ENCODE results near the gene TGFBI.

Gene TGFBI

DNA sequence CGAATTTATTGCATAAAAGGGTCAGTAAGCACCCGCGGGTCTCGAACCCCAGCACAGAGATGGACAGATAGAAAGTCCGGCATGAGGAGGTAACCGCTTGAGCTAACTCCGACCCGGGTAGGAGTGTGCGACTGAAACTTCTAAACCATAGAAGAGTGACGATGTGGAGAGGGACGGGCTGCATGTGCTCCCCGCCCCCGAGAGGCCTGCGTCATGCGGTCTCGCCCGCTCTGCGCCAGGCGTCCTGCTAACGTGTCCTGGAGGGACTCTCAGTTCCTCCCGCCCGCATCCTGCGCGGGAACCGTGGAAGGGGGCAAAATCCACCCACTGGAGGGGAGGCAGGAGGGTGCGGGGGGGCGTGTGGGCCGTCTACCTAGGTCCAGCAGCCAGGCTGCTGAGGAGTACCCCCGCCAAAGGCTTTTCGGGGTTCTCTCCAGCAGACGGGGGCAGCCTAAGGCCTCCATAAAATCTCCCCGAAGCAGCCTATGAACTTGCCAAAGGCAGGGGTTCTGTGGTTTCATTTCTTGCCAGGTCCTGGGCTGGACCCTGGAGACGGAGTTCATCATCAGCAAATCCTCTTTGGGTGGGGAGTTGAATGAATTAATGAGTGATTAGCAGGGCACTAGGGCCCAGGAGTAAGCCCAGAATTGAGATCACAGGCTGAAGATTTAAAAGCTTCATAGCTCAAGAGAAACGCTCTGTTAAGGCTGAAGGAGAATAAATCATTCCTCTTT, 51.9 kb downstream of the TGFBI start:
- H3K36me3 ChIP-seq (ENCODE audit: insufficient read depth, low read length) = no peaks in the 10 kb centered on the region
- H4K20me1 ChIP-seq (ENCODE audit: insufficient read depth, low read length) = no peaks in the 10 kb centered on the region
- peaks cover 11% of the 10 kb centered on the region for H3K4me1 ChIP-seq (ENCODE audit: insufficient read depth, low read length, severe bottlenecking)
- H3K9me3 ChIP-seq (ENCODE audit: low read length) = no peaks in the 10 kb centered on the region
- H3K79me2 ChIP-seq (ENCODE audit: insufficient read depth, low read length) = no peaks in the 10 kb centered on the region
- H3K9ac ChIP-seq (ENCODE audit: low read length) = no peak overlapping the region
- no peak overlapping the region for H3K27ac ChIP-seq (ENCODE audit: low read depth, low read length, poor library complexity, severe bottlenecking)
- TF ChIP-seq EZH2 (IDR thresholded peaks at IDR 0.05; ENCODE audit: borderline replicate concordance, low read length) = no peak
- TF ChIP-seq CTCF (IDR thresholded peaks at IDR 0.05; ENCODE audit: low read length) = no peak
- H3K27me3 ChIP-seq (ENCODE audit: insufficient read depth, low read length) = 0 out of 2 replicates have a peak, but pooled peaks cover 3% of the 10 kb centered on the region
- no peaks in the 10 kb centered on the region for H3F3A ChIP-seq (ENCODE audit: insufficient read depth, low read length)
- H3K9me2 ChIP-seq (ENCODE audit: low read depth, low read length) = no peaks in the 10 kb centered on the region
- no peak overlapping the region for H2AFZ ChIP-seq (ENCODE audit: low read length)
- peak overlapping the region; percentile 35 for H3K4me3 ChIP-seq (ENCODE audit: low read depth, low read length, poor library complexity, severe bottlenecking)
- peak overlapping the region; percentile 45 for H3K4me2 ChIP-seq (ENCODE audit: low read length)

- H3K4me2 ChIP-seq (ENCODE audit: low read length) = no peak overlapping the region
- no peaks in the 10 kb centered on the region for H3F3A ChIP-seq (ENCODE audit: insufficient read depth, low read length)
- H3K4me3 ChIP-seq (ENCODE audit: low read depth, low read length, poor library complexity, severe bottlenecking) = no peak overlapping the region
- H4K20me1 ChIP-seq (ENCODE audit: insufficient read depth, low read length) = no peaks in the 10 kb centered on the region
- no peaks in the 10 kb centered on the region for H3K79me2 ChIP-seq (ENCODE audit: insufficient read depth, low read length)
- no peak overlapping the region for H3K9ac ChIP-seq (ENCODE audit: low read length)
- H3K9me2 ChIP-seq (ENCODE audit: low read depth, low read length) = no peaks in the 10 kb centered on the region
- H2AFZ ChIP-seq (ENCODE audit: low read length) = no peak overlapping the region
- 0 out of 2 replicates have a peak, but pooled peaks cover 3% of the 10 kb centered on the region for H3K27me3 ChIP-seq (ENCODE audit: insufficient read depth, low read length)
- H3K9me3 ChIP-seq (ENCODE audit: low read length) = no peaks in the 10 kb centered on the region
- peaks cover 11% of the 10 kb centered on the region for H3K4me1 ChIP-seq (ENCODE audit: insufficient read depth, low read length, severe bottlenecking)
- TF ChIP-seq EZH2 (IDR thresholded peaks at IDR 0.05; ENCODE audit: borderline replicate concordance, low read length) = no peak
- no peaks in the 10 kb centered on the region for H3K36me3 ChIP-seq (ENCODE audit: insufficient read depth, low read length)
- H3K27ac ChIP-seq (ENCODE audit: low read depth, low read length, poor library complexity, severe bottlenecking) = no peak overlapping the region
Measured at GRCh38 chr5:136081217-136081591, 52.4 kb downstream of the TGFBI start.

- Histone ChIP-seq H3K36me3 (ENCODE audit: insufficient read depth, low read length) (no peaks in the 10 kb centered on the region), H2AFZ (ENCODE audit: low read length) (no peak overlapping the region), H4K20me1 (ENCODE audit: insufficient read depth, low read length) (no peaks in the 10 kb centered on the region), H3K9ac (ENCODE audit: low read length) (no peak overlapping the region), H3K27me3 (ENCODE audit: insufficient read depth, low read length) (0 out of 2 replicates have a peak, but pooled peaks cover 3% of the 10 kb centered on the region), H3K4me1 (ENCODE audit: insufficient read depth, low read length, severe bottlenecking) (peaks cover 11% of the 10 kb centered on the region), H3K9me3 (ENCODE audit: low read length) (no peaks in the 10 kb centered on the region), H3K4me3 (ENCODE audit: low read depth, low read length, poor library complexity, severe bottlenecking) (no peak overlapping the region), H3F3A (ENCODE audit: insufficient read depth, low read length) (no peaks in the 10 kb centered on the region), H3K27ac (ENCODE audit: low read depth, low read length, poor library complexity, severe bottlenecking) (no peak overlapping the region), H3K4me2 (ENCODE audit: low read length) (no peak overlapping the region), H3K9me2 (ENCODE audit: low read depth, low read length) (no peaks in the 10 kb centered on the region), H3K79me2 (ENCODE audit: insufficient read depth, low read length) (no peaks in the 10 kb centered on the region)
- TF ChIP-seq EZH2 (IDR thresholded peaks at IDR 0.05; ENCODE audit: borderline replicate concordance, low read length) (no peak), CTCF (IDR thresholded peaks at IDR 0.05; ENCODE audit: low read length) (peak; percentile 75)
Measured at GRCh38 chr5:136082390-136083193, 53.8 kb downstream of the TGFBI start.

All from OCI-LY1 (cell line).